Activated CD4-positive, alpha-beta T cell treated with anti-CD3 and anti-CD28 coated beads, Interleukin-2, amount 50 U/mL, for 48 hours (primary cell): ENCODE measurements around the gene RBM42.
"Not testable (repeated sequence)": the region's sequence is repeated elsewhere in the genome, so short reads cannot be mapped to it uniquely, and the experiment has no call there.

Source experiments
- DNase-seq, 2 experiments: peaks; one replicate each; pipeline ENCODE4 v3.0.0-alpha.2; 2020

RBM42 gene

DNA sequence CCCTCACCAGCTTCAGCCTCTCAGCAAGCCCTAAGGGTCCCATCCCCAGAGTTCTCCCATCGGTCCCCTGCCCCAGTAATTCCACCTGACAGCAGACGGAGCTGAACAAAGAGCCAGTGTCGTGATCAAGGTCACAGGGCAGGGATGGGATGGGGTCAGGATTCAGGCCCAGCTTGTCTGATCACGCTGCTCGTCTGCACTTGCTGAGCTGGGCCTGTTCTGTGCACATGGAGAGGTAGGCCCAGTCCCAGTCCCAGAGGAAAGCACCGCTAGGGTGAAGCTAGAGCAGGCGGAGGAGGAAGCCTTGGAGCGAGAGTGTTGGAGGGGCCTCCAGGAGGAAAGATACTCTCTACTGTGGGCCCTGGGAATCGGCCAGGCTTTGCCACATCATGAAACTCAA, 7.1 kb upstream of the RBM42 start:
- DNase-seq: no peak

DNA sequence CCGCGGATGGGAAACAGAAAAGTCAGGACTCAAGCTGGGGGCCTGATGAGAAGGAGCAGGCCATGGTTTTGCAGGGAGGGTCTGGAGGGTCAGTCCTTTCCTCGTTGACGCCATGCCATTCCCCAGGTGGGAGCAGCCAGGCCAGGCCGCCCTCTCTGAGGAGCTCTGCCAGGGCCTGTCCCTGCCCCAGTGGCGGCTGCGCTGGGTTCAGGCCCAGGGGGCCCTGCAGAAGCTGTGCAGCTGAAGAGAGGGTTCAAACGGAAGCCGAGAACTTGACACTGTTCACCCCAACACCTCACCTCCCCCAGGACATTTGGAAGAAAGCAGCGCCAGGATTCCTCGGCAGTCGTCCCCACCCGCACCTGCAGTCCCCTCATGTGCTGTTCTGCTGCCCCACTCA, 6.1 kb upstream of the RBM42 start:
- DNase-seq: no peak

DNA sequence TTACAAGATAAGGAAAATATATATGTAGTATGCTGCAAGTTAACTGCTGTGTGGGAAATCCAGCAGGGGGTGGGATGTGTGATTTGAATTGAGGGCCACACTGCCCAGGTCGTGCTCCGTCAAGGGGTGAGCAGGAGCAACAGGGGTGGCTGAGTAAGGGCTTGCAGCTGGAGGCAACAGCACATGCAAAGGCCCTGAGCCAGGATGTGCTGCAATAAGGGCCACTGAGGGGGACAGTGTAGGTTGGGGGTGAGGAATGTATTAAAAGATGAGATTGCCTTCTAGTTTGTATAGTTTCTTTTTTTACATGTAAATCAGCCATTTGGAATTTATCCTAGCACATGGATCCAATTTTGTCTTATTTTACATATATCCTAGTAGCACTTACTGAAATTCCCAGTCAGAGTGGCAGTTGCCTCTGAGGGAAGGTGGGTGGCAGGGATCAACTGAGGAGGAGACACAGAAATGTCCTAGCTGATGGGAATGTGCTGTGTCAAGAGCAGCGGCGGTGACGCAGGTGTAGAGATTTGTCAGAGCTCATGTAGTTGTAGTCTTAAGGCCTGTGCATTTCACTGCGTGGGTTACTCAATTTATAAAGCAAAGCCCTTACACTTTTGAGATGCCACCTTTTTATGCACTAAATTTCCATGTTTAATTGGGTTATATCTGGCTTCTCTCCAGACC, 5.4 kb upstream of the RBM42 start:
- DNase-seq: no peak

DNA sequence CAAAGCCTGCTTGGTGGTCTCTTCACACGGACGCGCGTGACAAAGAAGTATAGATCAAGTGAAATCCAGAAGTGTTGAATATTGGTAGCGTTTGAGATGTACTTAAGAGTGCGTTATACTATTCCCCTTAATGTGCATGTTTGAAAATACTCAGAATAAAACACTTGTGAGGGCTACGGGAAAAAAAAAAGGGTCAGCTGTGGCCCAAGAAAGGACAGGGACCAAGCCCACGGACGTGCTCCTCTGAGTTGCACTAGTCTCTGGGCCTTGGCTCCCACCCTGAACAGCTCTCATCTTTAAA, 622 bp upstream of the RBM42 start:
- no peak for DNase-seq

DNA sequence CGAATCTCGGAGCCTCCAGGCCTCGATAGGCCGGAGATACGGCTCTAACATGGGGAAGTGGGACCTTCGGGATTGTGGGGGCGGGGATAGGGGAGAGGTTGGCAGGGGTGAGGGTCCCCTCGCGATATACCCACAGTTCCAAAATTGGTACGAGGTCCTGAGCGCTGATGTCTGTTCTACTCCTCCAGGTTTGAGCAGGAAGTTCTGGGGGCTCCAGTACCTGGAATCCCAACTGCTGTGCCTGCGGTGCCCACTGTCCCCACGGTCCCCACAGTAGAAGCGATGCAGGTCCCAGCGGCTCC, 447 bp downstream of the RBM42 start:
- DNase-seq: no peak

DNA sequence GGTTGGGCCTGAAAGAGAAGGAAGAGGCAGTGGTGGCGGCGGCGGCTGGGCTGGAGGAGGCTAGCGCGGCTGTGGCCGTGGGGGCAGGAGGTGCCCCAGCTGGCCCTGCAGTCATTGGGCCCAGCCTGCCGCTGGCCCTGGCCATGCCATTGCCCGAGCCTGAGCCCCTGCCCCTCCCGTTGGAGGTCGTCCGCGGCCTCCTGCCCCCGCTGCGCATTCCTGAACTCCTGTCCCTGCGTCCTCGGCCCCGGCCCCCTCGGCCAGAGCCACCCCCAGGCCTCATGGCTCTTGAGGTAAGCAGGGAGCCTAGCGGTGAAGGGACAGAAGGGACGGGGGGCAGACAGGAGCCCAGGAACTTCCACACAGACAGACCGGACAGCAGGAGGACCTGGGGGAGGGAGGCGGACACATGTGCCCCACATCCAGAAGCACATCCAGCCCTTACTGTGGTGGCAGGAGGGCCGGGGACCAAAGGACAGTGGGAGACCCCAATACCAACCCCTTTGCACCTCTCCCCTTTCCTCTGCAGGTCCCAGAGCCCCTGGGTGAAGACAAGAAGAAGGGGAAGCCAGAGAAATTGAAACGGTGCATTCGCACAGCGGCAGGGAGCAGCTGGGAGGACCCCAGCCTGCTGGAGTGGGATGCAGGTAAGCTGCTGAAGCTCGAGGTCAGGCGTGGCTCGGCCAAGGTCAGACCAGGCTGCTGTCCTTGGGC, 5.0 kb downstream of the RBM42 start:
- no peak for DNase-seq

DNA sequence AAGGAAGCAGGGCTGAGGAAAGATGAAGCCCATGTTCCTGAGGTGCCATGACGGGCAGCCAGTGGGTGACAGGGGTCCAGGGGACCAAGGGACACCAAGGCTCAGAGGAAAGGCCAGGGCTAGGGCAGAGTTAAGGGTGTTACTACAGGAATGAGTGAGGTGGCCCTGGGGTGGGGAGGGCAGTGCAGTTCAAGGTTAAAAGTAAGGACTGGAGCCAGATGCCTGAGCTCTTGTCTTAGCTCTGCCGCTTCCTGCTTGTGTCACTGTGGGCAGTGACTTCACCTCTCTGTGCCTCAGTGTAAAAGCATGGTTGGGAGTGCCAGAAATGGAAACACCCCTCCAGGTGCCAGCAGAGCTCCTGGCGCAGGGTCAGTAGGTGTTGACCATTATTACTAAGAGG, 7.8 kb downstream of the RBM42 start:
- no peak for DNase-seq

DNA sequence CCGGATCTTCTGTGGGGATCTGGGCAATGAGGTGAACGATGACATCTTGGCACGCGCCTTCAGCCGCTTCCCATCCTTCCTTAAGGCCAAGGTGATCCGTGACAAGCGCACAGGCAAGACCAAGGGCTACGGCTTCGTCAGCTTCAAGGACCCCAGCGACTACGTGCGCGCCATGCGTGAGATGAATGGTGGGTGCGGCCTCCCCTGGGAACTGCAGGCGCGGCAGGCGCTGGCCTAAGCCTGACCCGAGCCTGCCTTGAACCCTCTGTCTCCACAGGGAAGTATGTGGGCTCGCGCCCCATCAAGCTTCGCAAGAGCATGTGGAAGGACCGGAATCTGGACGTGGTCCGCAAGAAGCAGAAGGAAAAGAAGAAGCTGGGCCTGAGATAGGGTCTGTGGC, 8.3 kb downstream of the RBM42 start:
- no peak for DNase-seq

DNA sequence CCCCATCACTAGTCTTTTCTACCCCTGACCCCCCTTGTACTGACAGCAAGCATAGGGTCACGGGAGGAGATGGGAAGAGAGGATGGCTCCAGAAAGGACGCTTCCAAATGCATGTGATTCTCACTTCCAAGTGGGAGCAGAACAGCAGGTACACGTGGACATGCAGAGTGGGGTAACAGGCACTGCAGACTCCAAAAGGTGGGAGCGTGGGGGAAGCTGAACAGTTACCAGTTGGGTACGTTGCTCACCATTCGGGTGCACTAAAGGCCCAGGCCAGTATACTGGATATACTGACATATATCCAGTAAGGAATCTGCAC, 10.4 kb downstream of the RBM42 start:
- DNase-seq: no peak

DNA sequence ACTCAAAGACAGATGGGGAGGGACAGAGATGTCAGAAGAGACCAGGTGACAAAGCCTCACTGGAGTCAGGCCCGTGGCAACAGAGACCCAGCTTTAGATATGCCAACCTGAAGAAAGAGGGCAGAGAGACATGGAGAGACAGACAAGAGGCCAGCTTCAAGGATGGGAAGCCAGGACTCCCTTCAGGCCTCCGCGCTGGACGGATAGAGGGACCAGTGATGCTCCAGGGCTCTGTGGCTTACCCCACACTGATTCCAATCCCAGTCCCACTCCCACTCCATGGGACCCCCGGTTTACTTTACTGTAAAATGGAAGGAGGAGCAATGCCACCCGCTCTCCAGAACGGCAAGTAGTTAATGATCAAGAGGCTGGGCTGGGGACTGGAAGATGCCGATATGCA, 11.0 kb downstream of the RBM42 start:
- DNase-seq: no peak

DNA sequence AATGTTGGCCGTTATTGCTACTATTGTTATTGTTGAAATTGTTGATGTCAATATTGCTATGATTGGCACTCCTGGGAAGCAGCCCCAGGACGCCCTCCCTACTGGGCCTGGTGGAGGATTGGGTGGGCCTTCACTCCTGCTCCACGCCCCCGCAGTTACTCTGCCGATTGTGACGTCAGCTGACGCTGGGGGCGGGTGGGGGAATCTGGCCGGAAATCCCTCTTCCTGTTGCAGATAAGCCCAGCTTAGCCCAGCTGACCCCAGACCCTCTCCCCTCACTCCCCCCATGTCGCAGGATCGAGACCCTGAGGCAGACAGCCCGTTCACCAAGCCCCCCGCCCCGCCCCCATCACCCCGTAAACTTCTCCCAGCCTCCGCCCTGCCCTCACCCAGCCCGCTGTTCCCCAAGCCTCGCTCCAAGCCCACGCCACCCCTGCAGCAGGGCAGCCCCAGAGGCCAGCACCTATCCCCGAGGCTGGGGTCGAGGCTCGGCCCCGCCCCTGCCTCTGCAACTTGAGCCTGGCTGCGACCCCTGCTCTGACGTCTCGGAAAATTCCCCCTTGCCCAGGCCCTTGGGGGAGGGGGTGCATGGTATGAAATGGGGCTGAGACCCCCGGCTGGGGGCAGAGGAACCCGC, 12.8 kb downstream of the RBM42 start, which contains the start of gene ETV2:
Gene ETV2, plus strand, starts transcription at position 231 of the 637 bp plus-strand sequence. CDS start 716 bp downstream, outside the sequence.
- peak; percentile 37 to 47 for DNase-seq

DNA sequence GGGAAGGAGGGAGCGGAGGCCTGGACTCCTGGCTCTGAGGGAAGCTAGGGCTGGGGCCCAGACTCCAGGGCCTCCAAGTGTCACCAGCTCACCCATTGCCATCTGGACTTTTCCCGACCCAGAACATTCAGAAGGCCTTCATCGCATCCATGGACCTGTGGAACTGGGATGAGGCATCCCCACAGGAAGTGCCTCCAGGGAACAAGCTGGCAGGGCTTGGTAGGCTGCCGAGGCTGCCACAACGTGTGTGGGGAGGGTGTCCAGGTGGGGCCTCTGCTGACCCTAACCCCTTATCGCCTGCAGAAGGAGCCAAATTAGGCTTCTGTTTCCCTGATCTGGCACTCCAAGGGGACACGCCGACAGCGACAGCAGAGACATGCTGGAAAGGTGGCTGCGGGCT, 13.5 kb downstream of the RBM42 start:
- no peak for DNase-seq

DNA sequence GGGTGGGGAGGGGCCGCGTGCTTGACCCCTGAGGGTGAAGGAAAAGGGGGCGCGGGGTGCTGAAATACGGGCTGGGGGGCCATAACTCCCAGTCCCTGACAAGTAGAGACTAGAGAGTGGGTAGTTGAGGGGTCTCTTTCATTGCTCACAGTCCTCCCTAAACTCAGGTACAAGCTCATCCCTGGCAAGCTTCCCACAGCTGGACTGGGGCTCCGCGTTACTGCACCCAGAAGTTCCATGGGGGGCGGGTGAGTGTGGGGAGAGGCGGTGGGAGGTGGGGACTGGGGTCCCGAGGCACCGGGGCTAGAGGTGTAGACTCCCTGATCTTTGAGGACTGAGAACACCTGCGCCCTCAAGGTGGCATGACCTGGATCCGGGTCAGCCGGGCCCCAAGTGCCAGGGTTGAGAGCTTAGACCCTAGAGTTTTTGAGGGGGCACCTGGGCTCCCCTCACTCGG, 14.0 kb downstream of the RBM42 start:
- DNase-seq: no peak

DNA sequence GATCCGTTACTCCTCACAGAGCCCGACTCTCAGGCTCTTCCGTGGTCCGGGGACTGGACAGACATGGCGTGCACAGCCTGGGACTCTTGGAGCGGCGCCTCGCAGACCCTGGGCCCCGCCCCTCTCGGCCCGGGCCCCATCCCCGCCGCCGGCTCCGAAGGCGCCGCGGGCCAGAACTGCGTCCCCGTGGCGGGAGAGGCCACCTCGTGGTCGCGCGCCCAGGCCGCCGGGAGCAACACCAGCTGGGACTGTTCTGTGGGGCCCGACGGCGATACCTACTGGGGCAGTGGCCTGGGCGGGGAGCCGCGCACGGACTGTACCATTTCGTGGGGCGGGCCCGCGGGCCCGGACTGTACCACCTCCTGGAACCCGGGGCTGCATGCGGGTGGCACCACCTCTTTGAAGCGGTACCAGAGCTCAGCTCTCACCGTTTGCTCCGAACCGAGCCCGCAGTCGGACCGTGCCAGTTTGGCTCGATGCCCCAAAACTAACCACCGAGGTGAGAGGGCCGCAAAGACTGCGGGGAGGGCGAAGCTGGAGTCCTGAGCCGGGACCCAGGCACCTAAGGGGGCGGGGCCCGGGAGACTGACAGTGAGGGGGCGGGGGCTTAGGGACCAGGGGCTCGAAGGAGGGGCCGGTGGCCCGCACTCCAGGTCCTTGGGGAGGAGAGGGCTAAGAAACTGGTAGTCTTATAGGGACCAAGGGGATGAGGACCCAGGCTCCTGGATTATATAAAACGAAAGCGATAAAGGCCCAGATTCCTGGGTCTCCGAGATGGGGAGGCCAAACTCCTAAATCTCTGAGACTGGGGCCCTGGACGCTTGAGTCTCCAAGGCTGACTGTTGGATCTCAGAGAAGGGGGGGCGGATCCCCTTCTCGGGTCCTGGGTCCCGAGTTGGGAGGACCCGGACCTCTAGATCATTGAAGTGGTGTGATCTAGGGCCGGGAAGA, 14.7 kb downstream of the RBM42 start:
- DNase-seq: peak; percentile 83 to 85

DNA sequence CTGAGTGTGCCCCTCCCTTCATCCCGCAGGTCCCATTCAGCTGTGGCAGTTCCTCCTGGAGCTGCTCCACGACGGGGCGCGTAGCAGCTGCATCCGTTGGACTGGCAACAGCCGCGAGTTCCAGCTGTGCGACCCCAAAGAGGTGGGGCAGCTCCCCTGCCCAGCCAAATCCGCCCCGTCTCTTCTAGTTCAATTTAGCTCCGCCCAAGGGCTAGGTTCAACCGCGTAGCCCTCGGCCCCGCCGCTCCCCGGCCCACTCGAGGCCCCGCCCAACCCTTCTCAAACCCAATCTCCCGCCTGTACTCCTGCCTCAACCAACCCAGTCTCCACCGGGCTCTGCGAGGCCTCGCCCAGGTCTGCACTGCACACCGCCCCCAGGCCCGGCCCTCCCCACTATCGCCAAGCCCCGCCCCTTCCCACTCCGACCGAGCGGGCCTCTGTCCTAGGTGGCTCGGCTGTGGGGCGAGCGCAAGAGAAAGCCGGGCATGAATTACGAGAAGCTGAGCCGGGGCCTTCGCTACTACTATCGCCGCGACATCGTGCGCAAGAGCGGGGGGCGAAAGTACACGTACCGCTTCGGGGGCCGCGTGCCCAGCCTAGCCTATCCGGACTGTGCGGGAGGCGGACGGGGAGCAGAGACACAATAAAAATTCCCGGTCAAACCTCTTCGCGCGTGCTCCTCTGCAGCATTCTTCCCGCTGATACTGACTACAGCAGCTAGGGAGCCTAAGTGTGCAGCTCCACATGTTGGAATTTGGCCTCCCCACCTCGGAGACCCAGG, 15.6 kb downstream of the RBM42 start:
- DNase-seq: peak; percentile 98

DNA sequence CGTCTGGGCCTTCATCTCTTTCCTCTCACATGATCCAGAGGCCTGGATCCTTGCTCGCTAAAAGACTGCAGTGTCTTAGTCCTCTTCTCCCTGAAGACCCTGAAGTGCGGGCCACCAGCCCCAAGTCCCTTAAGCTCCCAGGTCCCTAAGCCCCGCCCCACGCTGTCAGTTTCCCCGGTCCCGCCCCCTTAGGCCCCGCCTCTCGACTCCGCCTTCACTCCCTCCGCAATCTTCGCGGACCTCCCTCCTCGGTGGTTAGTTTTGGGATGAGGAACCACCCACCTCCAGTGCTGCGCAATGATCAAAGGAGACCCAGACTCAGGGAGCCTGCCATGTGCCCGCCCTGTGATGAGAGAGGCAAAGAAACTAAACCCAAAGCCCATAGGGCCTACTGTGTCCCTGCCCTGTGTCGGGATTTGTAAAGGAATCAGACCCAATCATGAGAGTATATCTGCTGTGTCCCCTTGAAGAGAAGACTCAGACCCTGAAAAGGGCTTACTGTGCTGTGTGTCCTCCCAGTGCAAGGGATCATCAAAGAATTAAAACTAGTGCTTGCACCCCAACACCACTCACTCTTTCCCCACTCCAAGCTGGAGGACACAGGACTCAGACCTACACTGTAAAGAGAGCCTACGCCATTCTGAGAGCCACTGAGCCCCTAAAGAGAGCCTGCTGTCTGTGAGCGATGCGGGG, 16.3 kb downstream of the RBM42 start:
- peak; percentile 95 for DNase-seq

DNA sequence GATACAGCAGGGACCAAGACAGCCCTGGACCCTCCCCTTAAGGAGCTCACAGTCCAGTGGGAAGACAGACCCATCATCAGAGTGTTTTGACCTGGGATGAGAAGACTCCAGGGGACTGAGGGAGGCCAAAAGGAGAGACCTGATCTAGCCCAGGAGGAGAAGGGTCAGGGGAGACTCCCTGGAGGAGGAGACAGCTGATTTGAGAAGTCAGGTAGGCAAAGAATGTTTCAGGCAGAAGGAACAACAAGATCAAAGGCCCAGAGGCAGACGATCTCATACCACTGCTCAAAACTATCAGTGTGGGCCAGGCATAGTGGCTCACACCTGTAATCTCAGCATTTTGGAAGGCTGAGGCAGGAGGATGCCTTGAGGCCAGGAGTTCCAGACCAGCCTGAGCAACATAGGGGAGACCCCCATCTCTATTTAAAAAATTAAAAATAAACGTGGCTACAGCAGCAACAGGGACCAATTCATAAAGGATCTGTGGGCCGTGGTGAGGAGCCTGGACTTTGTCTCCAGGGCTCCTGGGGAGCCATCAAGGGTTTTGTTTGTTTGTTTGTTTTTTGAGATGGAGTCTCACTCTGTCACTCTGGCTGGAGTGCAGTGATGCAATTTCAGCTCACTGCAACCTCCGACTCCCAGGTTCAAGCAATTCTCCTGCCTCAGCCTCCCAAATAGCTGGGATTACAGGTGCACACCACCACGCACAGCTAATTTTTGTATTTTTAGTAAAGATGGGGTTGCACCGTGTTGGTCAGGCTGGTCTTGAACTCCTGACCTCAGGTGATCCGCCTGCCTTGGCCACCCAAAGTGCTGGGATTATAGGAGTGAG, 17.1 kb downstream of the RBM42 start:
- DNase-seq: no peak

DNA sequence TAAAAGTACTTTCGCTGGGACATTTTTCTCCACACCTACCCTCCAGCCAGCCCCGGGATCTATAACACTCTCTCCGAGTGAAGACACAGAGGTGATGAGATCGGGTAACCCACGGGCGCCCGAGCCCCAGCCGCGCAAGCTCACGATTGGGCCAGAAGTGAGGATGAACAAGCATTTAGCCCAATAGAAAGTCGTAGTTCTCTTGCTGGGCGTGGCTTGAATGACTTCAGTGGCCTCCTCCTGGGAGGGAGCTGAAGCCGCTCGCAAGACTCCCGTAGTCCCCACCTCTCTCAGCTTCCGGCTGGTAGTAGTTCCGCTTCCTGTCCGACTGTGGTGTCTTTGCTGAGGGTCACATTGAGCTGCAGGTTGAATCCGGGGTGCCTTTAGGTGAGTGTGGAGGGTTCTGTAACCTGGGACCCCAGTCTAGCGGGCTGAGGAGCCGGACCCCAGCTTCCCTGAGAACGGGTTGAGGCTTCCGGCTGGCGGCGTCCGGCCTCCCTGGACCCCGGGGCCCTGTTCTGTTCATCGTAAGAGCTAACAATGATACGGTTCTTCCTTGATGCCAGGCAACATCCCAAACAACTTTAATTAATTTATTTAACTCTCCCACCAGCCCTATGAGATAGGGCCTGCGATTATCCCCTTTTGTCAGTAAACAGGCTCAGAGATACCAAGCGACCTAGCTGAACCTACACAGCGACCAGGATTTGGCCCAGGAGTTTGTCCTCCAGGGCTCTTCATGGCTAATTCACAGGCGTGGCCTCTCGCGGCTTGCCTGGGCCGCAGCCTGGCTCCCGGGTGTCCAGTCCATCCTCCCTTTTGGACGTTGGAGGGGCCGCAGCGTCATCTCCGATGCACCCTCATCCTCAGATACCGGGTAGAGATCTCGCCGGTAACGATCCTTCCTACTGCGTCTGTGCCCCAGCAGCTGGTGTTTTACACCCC, 19.5 kb downstream of the RBM42 start, which contains the start of gene COX6B1:
Gene COX6B1, plus strand, starts transcription at position 307 of the 945 bp plus-strand sequence. CDS start 2,921 bp downstream, outside the sequence.
- DNase-seq: peak; percentile 91 to 94

DNA sequence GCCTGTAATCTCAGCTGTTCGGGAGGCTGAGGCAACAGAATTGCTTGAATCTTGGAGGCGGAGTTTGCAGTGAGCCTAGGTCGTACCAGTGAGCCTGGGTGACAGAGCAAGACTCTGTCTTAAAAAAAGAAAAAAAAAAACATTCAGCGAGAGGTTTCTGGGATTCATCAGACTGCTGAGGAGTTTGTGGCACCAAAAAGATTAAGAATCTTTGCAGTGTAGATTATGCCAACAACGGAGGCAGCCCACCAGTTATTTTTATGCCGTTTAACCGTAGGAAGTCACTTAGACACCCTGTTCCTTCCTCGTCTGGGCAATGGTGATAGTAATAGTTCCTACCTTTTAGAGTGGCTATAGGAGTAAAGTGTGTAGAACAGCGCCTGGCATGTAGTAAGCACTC, 21.7 kb downstream of the RBM42 start:
- DNase-seq: no peak

DNA sequence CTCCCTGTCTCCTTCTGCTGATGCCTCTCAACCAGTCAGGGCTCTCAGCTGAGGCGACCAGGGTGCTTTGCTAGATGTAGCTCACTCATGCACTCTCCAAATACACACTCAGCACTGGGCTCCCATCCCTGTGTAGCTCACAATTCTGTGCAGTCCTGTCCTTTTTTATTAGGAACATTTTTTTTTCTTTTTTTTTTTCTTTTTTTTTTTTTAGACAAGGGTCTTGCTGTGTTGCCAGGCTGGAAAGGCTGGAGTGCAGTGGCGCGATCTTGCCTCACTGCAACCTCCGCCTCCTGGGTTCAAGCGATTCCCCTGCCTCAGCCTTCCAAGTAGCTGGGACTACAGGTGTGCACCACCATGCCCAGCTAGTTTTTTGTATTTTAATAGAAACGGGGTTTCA, 26.0 kb downstream of the RBM42 start:
- not testable (repeated sequence) for DNase-seq
